Measurements from ENCODE around the gene ANKRD53.

Gene ANKRD53

GRCh38 chr2:70934981-70935380 lies 43.4 kb upstream of the ANKRD53 start:
- Histone ChIP-seq H3K27me3 (ENCODE audit: insufficient read depth, low read depth, severe bottlenecking) (no peaks in the 10 kb centered on the region), H3K4me3 (ENCODE audit: low read depth, low read length) (no peak overlapping the region), H3K9me3 (ENCODE audit: severe bottlenecking) (no peaks in the 10 kb centered on the region), H3K36me3 (no peaks in the 10 kb centered on the region), H3K27ac (no peak overlapping the region)
- TF ChIP-seq CTCF (IDR thresholded peaks at IDR 0.05; ENCODE audit: low read depth, low read length), result no peak
- DNase-seq, result no peak

GRCh38 chr2:70935468-70936164 lies 42.8 kb upstream of the ANKRD53 start, which contains the start of gene ATP6V1B1:
Gene ATP6V1B1, plus strand, starts transcription at chr2:70935900. Its CDS starts 55 bp downstream, at chr2:70935955.
- 0 out of 2 replicates have a peak within 1 kb of the TSS, but pooled peaks have one; percentile 32 for H3K27ac ChIP-seq
- H3K4me3 ChIP-seq (ENCODE audit: low read depth, low read length), result no peak within 1 kb of the TSS
- peak; percentile 82 for DNase-seq
- H3K27me3 ChIP-seq (ENCODE audit: insufficient read depth, low read depth, severe bottlenecking), result no peaks in the 10 kb centered on the region
- TF ChIP-seq CTCF (IDR thresholded peaks at IDR 0.05; ENCODE audit: low read depth, low read length), result no peak
- no peaks in the 10 kb centered on the region for H3K9me3 ChIP-seq (ENCODE audit: severe bottlenecking)
- no peaks in the 10 kb centered on the region for H3K36me3 ChIP-seq

- no peaks in the 10 kb centered on the region for H3K36me3 ChIP-seq
- DNase-seq, result no peak
- H3K27me3 ChIP-seq (ENCODE audit: insufficient read depth, low read depth, severe bottlenecking), result no peaks in the 10 kb centered on the region
- no peak for TF ChIP-seq CTCF (IDR thresholded peaks at IDR 0.05; ENCODE audit: low read depth, low read length)
- H3K4me3 ChIP-seq (ENCODE audit: low read depth, low read length), result no peak overlapping the region
- no peaks in the 10 kb centered on the region for H3K9me3 ChIP-seq (ENCODE audit: severe bottlenecking)
- H3K27ac ChIP-seq, result 0 out of 2 replicates have a peak overlapping the region, but pooled peaks have one; percentile 32
Observed at GRCh38 chr2:70936165-70936978, 42.1 kb upstream of the ANKRD53 start.

GRCh38 chr2:70936979-70937811 lies 41.2 kb upstream of the ANKRD53 start:
- Histone ChIP-seq H3K36me3 (no peaks in the 10 kb centered on the region), H3K27ac (peak overlapping the region; percentile 64), H3K4me3 (ENCODE audit: low read depth, low read length) (no peak overlapping the region), H3K27me3 (ENCODE audit: insufficient read depth, low read depth, severe bottlenecking) (no peaks in the 10 kb centered on the region), H3K9me3 (ENCODE audit: severe bottlenecking) (no peaks in the 10 kb centered on the region)
- no peak for DNase-seq
- TF ChIP-seq CTCF (IDR thresholded peaks at IDR 0.05; ENCODE audit: low read depth, low read length), result no peak

GRCh38 chr2:70937866-70938585 lies 40.4 kb upstream of the ANKRD53 start:
- no peak for TF ChIP-seq CTCF (IDR thresholded peaks at IDR 0.05; ENCODE audit: low read depth, low read length)
- Histone ChIP-seq H3K9me3 (ENCODE audit: severe bottlenecking) (no peaks in the 10 kb centered on the region), H3K36me3 (no peaks in the 10 kb centered on the region), H3K27ac (peak overlapping the region; percentile 64), H3K4me3 (ENCODE audit: low read depth, low read length) (no peak overlapping the region), H3K27me3 (ENCODE audit: insufficient read depth, low read depth, severe bottlenecking) (no peaks in the 10 kb centered on the region)
- DNase-seq, result peak; percentile 81
